Stimulated activated naive B cell treated with anti-CD40 and anti-IgM and Interleukin-4, amounts not matched to agents 10 μg/mL and 1 μg/mL and 100 μg/mL, for 72 hours (primary cell): ENCODE data around the gene IZUMO1R.

ENCODE experiments used
- ATAC-seq, 2 donors: fragments of 150-1000 bp; cut with Tn5 transposase; replicated peaks; 2 replicates each; pipeline ENCODE4 v1.10.0; 2021; ENCODE audit warnings: moderate library complexity in 1 of 2
- DNase-seq: peaks from one replicate; pipeline ENCODE4 v3.0.0; 2021
- H3K27ac Mint-ChIP-seq: one replicate; pipeline ENCODE4 v1.8.0; 2022; ENCODE audit warnings: mild to moderate bottlenecking, mixed read lengths
- H3K27me3 Mint-ChIP-seq, 2 donors: one replicate each; pipeline ENCODE4 v1.8.0; 2022; ENCODE audit warnings: mixed read lengths in 2 of 2
- H3K36me3 Mint-ChIP-seq, 2 donors: one replicate each; pipeline ENCODE4 v1.8.0; 2022; ENCODE audit warnings: mixed read lengths in 2 of 2, mild to moderate bottlenecking in 1 of 2
- H3K4me1 Mint-ChIP-seq, 2 donors: one replicate each; pipeline ENCODE4 v1.8.0; 2022; ENCODE audit warnings: mixed read lengths in 2 of 2, mild to moderate bottlenecking in 1 of 2
- H3K4me3 Mint-ChIP-seq, 2 donors: one replicate each; pipeline ENCODE4 v1.8.0; 2022; ENCODE audit warnings: mild to moderate bottlenecking in 2 of 2, mixed read lengths in 2 of 2, moderate library complexity in 1 of 2
- H3K9me3 Mint-ChIP-seq, 2 donors: one replicate each; pipeline ENCODE4 v1.8.0; 2022; ENCODE audit warnings: mixed read lengths in 2 of 2, mild to moderate bottlenecking in 1 of 2

The IZUMO1R gene

GRCh38 chr11:94308024-94308423 is 3.6 kb downstream of the IZUMO1R start:
- ATAC-seq, result no peak

GRCh38 chr11:94309757-94310156 is 5.4 kb downstream of the IZUMO1R start:
- H3K36me3 Mint-ChIP-seq, result no peaks in the 10 kb centered on the region
- H3K4me1 Mint-ChIP-seq, result no peaks in the 10 kb centered on the region
- no peaks in the 10 kb centered on the region for H3K9me3 Mint-ChIP-seq
- peaks cover 8 to 11% of the 10 kb centered on the region in 2 donors for H3K27me3 Mint-ChIP-seq
- no peak for ATAC-seq
- DNase-seq, result no peak
- no peak overlapping the region for H3K27ac Mint-ChIP-seq
- no peak overlapping the region for H3K4me3 Mint-ChIP-seq

More at GRCh38 chr11:94308024-94308423, 3.6 kb downstream of the IZUMO1R start:
- Mint-ChIP-seq H3K4me1 (no peaks in the 10 kb centered on the region), H3K27ac (no peak overlapping the region), H3K27me3 (peaks cover 0 to 8% of the 10 kb centered on the region in 2 donors), H3K4me3 (no peak overlapping the region), H3K36me3 (no peaks in the 10 kb centered on the region), H3K9me3 (no peaks in the 10 kb centered on the region)
- DNase-seq, result no peak

- Mint-ChIP-seq H3K36me3 (no peaks in the 10 kb centered on the region), H3K27me3 (peaks cover 13 to 17% of the 10 kb centered on the region in 2 donors), H3K9me3 (no peaks in the 10 kb centered on the region), H3K4me1 (no peaks in the 10 kb centered on the region), H3K27ac (no peak overlapping the region), H3K4me3 (no peak overlapping the region)
- no peak for DNase-seq
- ATAC-seq, result no peak
Observed at GRCh38 chr11:94310191-94310875, 6.0 kb downstream of the IZUMO1R start.

GRCh38 chr11:94312339-94312738 is 8.0 kb downstream of the IZUMO1R start:
- H3K27me3 Mint-ChIP-seq, result peaks cover 17 to 27% of the 10 kb centered on the region in 2 donors
- H3K36me3 Mint-ChIP-seq, result no peaks in the 10 kb centered on the region
- ATAC-seq, result no peak
- no peak overlapping the region for H3K27ac Mint-ChIP-seq
- peaks cover 0 to 2% of the 10 kb centered on the region in 2 donors for H3K9me3 Mint-ChIP-seq
- H3K4me1 Mint-ChIP-seq, result no peaks in the 10 kb centered on the region
- no peak overlapping the region for H3K4me3 Mint-ChIP-seq
- no peak for DNase-seq

GRCh38 chr11:94314064-94314463 is 9.7 kb downstream of the IZUMO1R start:
- H3K27ac Mint-ChIP-seq, result no peak overlapping the region
- H3K36me3 Mint-ChIP-seq, result no peaks in the 10 kb centered on the region
- H3K9me3 Mint-ChIP-seq, result peaks cover 0 to 2% of the 10 kb centered on the region in 2 donors
- no peak for DNase-seq
- no peak overlapping the region for H3K4me3 Mint-ChIP-seq
- H3K27me3 Mint-ChIP-seq, result peaks cover 17 to 27% of the 10 kb centered on the region in 2 donors
- no peak for ATAC-seq
- no peaks in the 10 kb centered on the region for H3K4me1 Mint-ChIP-seq

- Mint-ChIP-seq H3K27ac (no peak overlapping the region), H3K4me3 (no peak overlapping the region), H3K9me3 (peaks cover 0 to 2% of the 10 kb centered on the region in 2 donors), H3K4me1 (no peaks in the 10 kb centered on the region), H3K27me3 (peaks cover 15 to 27% of the 10 kb centered on the region in 2 donors), H3K36me3 (no peaks in the 10 kb centered on the region)
- DNase-seq (no peak), ATAC-seq (no peak)
Observed at GRCh38 chr11:94315664-94316063, 11.3 kb downstream of the IZUMO1R start.

- Mint-ChIP-seq H3K4me1 (no peaks in the 10 kb centered on the region), H3K36me3 (no peaks in the 10 kb centered on the region), H3K9me3 (peaks cover 4 to 5% of the 10 kb centered on the region in 2 donors), H3K27ac (no peak overlapping the region), H3K27me3 (no peaks in the 10 kb centered on the region), H3K4me3 (no peak overlapping the region)
- ATAC-seq (no peak), DNase-seq (no peak)
Observed at GRCh38 chr11:94322501-94322900, 18.1 kb downstream of the IZUMO1R start.

- Mint-ChIP-seq H3K27me3 (no peaks in the 10 kb centered on the region), H3K27ac (no peak overlapping the region), H3K4me1 (no peaks in the 10 kb centered on the region), H3K9me3 (peaks cover 4 to 5% of the 10 kb centered on the region in 2 donors), H3K4me3 (no peak overlapping the region), H3K36me3 (no peaks in the 10 kb centered on the region)
- ATAC-seq, result peak; percentile 41 to 50
- no peak for DNase-seq
Observed at GRCh38 chr11:94325681-94326080, 21.3 kb downstream of the IZUMO1R start.

GRCh38 chr11:94326947-94327346 is 22.6 kb downstream of the IZUMO1R start:
- no peak overlapping the region for H3K4me3 Mint-ChIP-seq
- peaks cover 4 to 5% of the 10 kb centered on the region in 2 donors for H3K9me3 Mint-ChIP-seq
- DNase-seq, result no peak

GRCh38 chr11:94328587-94329080 is 24.3 kb downstream of the IZUMO1R start:
- Mint-ChIP-seq H3K4me1 (no peaks in the 10 kb centered on the region), H3K27ac (no peak overlapping the region), H3K4me3 (no peak overlapping the region), H3K9me3 (peaks cover 4 to 5% of the 10 kb centered on the region in 2 donors), H3K36me3 (no peaks in the 10 kb centered on the region), H3K27me3 (peaks cover 0 to 4% of the 10 kb centered on the region in 2 donors)
- DNase-seq, result no peak
- ATAC-seq, result no peak

More at GRCh38 chr11:94326947-94327346, 22.6 kb downstream of the IZUMO1R start:
- Mint-ChIP-seq H3K27ac (no peak overlapping the region), H3K4me1 (no peaks in the 10 kb centered on the region), H3K36me3 (no peaks in the 10 kb centered on the region), H3K27me3 (no peaks in the 10 kb centered on the region)
- no peak for ATAC-seq

GRCh38 chr11:94329501-94329900 is 25.1 kb downstream of the IZUMO1R start:
- ATAC-seq (no peak), DNase-seq (no peak)
- H3K36me3 Mint-ChIP-seq, result no peaks in the 10 kb centered on the region
- H3K27ac Mint-ChIP-seq, result no peak overlapping the region
- H3K9me3 Mint-ChIP-seq, result peaks cover 4 to 5% of the 10 kb centered on the region in 2 donors
- no peak overlapping the region for H3K4me3 Mint-ChIP-seq
- no peaks in the 10 kb centered on the region for H3K4me1 Mint-ChIP-seq
- peaks cover 0 to 4% of the 10 kb centered on the region in 2 donors for H3K27me3 Mint-ChIP-seq

GRCh38 chr11:94330789-94331188 is 26.4 kb downstream of the IZUMO1R start:
- H3K27ac Mint-ChIP-seq, result no peak overlapping the region
- no peak for DNase-seq
- no peaks in the 10 kb centered on the region for H3K36me3 Mint-ChIP-seq
- peaks cover 0 to 4% of the 10 kb centered on the region in 2 donors for H3K27me3 Mint-ChIP-seq
- peaks cover under 1 to 3% of the 10 kb centered on the region in 2 donors for H3K9me3 Mint-ChIP-seq
- no peaks in the 10 kb centered on the region for H3K4me1 Mint-ChIP-seq
- no peak for ATAC-seq
- H3K4me3 Mint-ChIP-seq, result no peak overlapping the region

GRCh38 chr11:94332814-94333213 is 28.4 kb downstream of the IZUMO1R start:
- no peak overlapping the region for H3K27ac Mint-ChIP-seq
- H3K9me3 Mint-ChIP-seq, result no peaks in the 10 kb centered on the region
- no peaks in the 10 kb centered on the region for H3K36me3 Mint-ChIP-seq
- ATAC-seq (no peak), DNase-seq (no peak)
- peaks cover 13 to 16% of the 10 kb centered on the region in 2 donors for H3K27me3 Mint-ChIP-seq
- no peaks in the 10 kb centered on the region for H3K4me1 Mint-ChIP-seq
- no peak overlapping the region for H3K4me3 Mint-ChIP-seq

- H3K9me3 Mint-ChIP-seq, result peaks cover 0 to 2% of the 10 kb centered on the region in 2 donors
- ATAC-seq, result no peak
- H3K4me3 Mint-ChIP-seq, result no peak overlapping the region
Observed at GRCh38 chr11:94336033-94336432, 31.7 kb downstream of the IZUMO1R start.

GRCh38 chr11:94338651-94339050 is 34.3 kb downstream of the IZUMO1R start:
- no peak overlapping the region for H3K27ac Mint-ChIP-seq
- H3K36me3 Mint-ChIP-seq, result no peaks in the 10 kb centered on the region
- ATAC-seq, result no peak
- no peaks in the 10 kb centered on the region for H3K4me1 Mint-ChIP-seq
- DNase-seq, result no peak
- H3K27me3 Mint-ChIP-seq, result peaks cover 11 to 13% of the 10 kb centered on the region in 2 donors
- H3K9me3 Mint-ChIP-seq, result peaks cover 0 to 2% of the 10 kb centered on the region in 2 donors
- no peak overlapping the region for H3K4me3 Mint-ChIP-seq

More at GRCh38 chr11:94336033-94336432, 31.7 kb downstream of the IZUMO1R start:
- H3K4me1 Mint-ChIP-seq, result no peaks in the 10 kb centered on the region
- peaks cover 13 to 16% of the 10 kb centered on the region in 2 donors for H3K27me3 Mint-ChIP-seq
- H3K36me3 Mint-ChIP-seq, result no peaks in the 10 kb centered on the region
- no peak overlapping the region for H3K27ac Mint-ChIP-seq
- DNase-seq, result no peak
